Activated T-cell treated with anti-CD3 and anti-CD28 coated beads, Interleukin-2, amount 50 U/mL, for 72 hours (primary cell): ENCODE results near the gene NMD3. TPM values are rescaled to one million over a fixed set of nuclear protein-coding genes. Genes with fewer than 3 reads are reported as not detected.
"Not testable (repeated sequence)": the region's sequence is repeated elsewhere in the genome, so short reads cannot be mapped to it uniquely, and the experiment has no call there.

Source experiments
- ATAC-seq, 2 donors: fragments of 150-1000 bp; cut with Tn5 transposase; replicated peaks in 1 of 2; 2 replicates each; pipeline ENCODE4 v1.10.0; 2021; ENCODE audit warnings: moderate library complexity in 2 of 2, mild to moderate bottlenecking in 1 of 2
- DNase-seq, 2 donors: peaks; one replicate each; pipeline ENCODE4 v3.0.0; 2021 to 2022; ENCODE audit warnings: mixed read lengths in 1 of 2
- H3K27ac Mint-ChIP-seq: one replicate; pipeline ENCODE4 v1.8.0; 2022; ENCODE audit warnings: mild to moderate bottlenecking, moderate library complexity, mixed read lengths
- H3K27me3 Mint-ChIP-seq: one replicate; pipeline ENCODE4 v1.8.0; 2022; ENCODE audit warnings: low read depth, mixed read lengths
- H3K36me3 Mint-ChIP-seq, 2 donors: one replicate each; pipeline ENCODE4 v1.8.0; 2022; ENCODE audit warnings: mixed read lengths in 2 of 2, mild to moderate bottlenecking in 1 of 2; ENCODE audit not compliant: insufficient read depth in 2 of 2
- H3K4me1 Mint-ChIP-seq: one replicate; pipeline ENCODE4 v1.8.0; 2022; ENCODE audit warnings: low read depth, mixed read lengths
- H3K4me3 Mint-ChIP-seq, 2 donors: one replicate each; pipeline ENCODE4 v1.8.0; 2022; ENCODE audit warnings: mild to moderate bottlenecking in 2 of 2, mixed read lengths in 2 of 2, moderate library complexity in 2 of 2
- H3K9me3 Mint-ChIP-seq, 2 donors: one replicate each; pipeline ENCODE4 v1.8.0; 2022; ENCODE audit warnings: mixed read lengths in 2 of 2
- total RNA-seq, 2 donors: library from RNA; stranded (reverse); gene quantifications; one replicate each; pipeline ENCODE4 v1.2.3, GENCODE V29; 2022

The NMD3 gene
- total RNA-seq, 2 donors from 2014 or later: 54.5 to 55.7 TPM

GRCh38 chr3:161272524-161272923 is 51.4 kb downstream of the NMD3 start:
- no peak overlapping the region for H3K27ac Mint-ChIP-seq
- DNase-seq (no peak), ATAC-seq (no peak)
- no peak overlapping the region for H3K4me3 Mint-ChIP-seq
- H3K4me1 Mint-ChIP-seq: no peaks in the 10 kb centered on the region
- no peaks in the 10 kb centered on the region for H3K9me3 Mint-ChIP-seq
- H3K27me3 Mint-ChIP-seq: no peaks in the 10 kb centered on the region
- H3K36me3 Mint-ChIP-seq: peaks cover 4 to 6% of the 10 kb centered on the region in 2 donors

GRCh38 chr3:161273589-161274218 is 52.6 kb downstream of the NMD3 start:
- DNase-seq (peak; percentile 14 to 16), ATAC-seq (no peak)
- Mint-ChIP-seq H3K27ac (no peak overlapping the region), H3K27me3 (no peaks in the 10 kb centered on the region), H3K36me3 (peaks cover 5 to 9% of the 10 kb centered on the region in 2 donors), H3K9me3 (peaks cover 1% of the 10 kb centered on the region in 2 donors), H3K4me3 (no peak overlapping the region), H3K4me1 (no peaks in the 10 kb centered on the region)

GRCh38 chr3:161274691-161275298 is 53.7 kb downstream of the NMD3 start:
- ATAC-seq: peak; percentile 36 to 43
- H3K27ac Mint-ChIP-seq: no peak overlapping the region
- peaks cover 6 to 8% of the 10 kb centered on the region in 2 donors for H3K9me3 Mint-ChIP-seq
- no peaks in the 10 kb centered on the region for H3K4me1 Mint-ChIP-seq
- no peak overlapping the region for H3K4me3 Mint-ChIP-seq
- no peaks in the 10 kb centered on the region for H3K27me3 Mint-ChIP-seq
- peak; percentile 35 to 59 for DNase-seq
- H3K36me3 Mint-ChIP-seq: peaks cover 12 to 18% of the 10 kb centered on the region in 2 donors

- Mint-ChIP-seq H3K27me3 (no peaks in the 10 kb centered on the region), H3K4me3 (no peak overlapping the region), H3K4me1 (no peaks in the 10 kb centered on the region), H3K27ac (no peak overlapping the region), H3K36me3 (peaks cover 12 to 18% of the 10 kb centered on the region in 2 donors), H3K9me3 (peaks cover 8 to 10% of the 10 kb centered on the region in 2 donors)
- ATAC-seq (no peak), DNase-seq (no peak)
Measured at GRCh38 chr3:161275919-161276318, 54.8 kb downstream of the NMD3 start.

- H3K27ac Mint-ChIP-seq, DNase-seq, H3K4me1 Mint-ChIP-seq, H3K4me3 Mint-ChIP-seq, H3K27me3 Mint-ChIP-seq, ATAC-seq: not testable (repeated sequence)
- peaks cover 13 to 15% of the 10 kb centered on the region in 2 donors for H3K9me3 Mint-ChIP-seq
- peaks cover 9 to 13% of the 10 kb centered on the region in 2 donors for H3K36me3 Mint-ChIP-seq
Measured at GRCh38 chr3:161282387-161282786, 61.3 kb downstream of the NMD3 start.

GRCh38 chr3:161284989-161285388 is 63.9 kb downstream of the NMD3 start:
- no peak overlapping the region for H3K27ac Mint-ChIP-seq
- H3K4me3 Mint-ChIP-seq: no peak overlapping the region
- DNase-seq (no peak), ATAC-seq (no peak)
- no peaks in the 10 kb centered on the region for H3K27me3 Mint-ChIP-seq
- H3K4me1 Mint-ChIP-seq: no peaks in the 10 kb centered on the region
- H3K9me3 Mint-ChIP-seq: peaks cover 6% of the 10 kb centered on the region in 2 donors
- no peaks in the 10 kb centered on the region for H3K36me3 Mint-ChIP-seq

- DNase-seq (no peak), ATAC-seq (no peak)
- H3K27ac Mint-ChIP-seq: no peak overlapping the region
- no peaks in the 10 kb centered on the region for H3K4me1 Mint-ChIP-seq
- H3K36me3 Mint-ChIP-seq: no peaks in the 10 kb centered on the region
- H3K27me3 Mint-ChIP-seq: peaks cover 9% of the 10 kb centered on the region
- no peak overlapping the region for H3K4me3 Mint-ChIP-seq
- H3K9me3 Mint-ChIP-seq: no peaks in the 10 kb centered on the region
Measured at GRCh38 chr3:161289174-161289573, 68.1 kb downstream of the NMD3 start.

GRCh38 chr3:161291191-161291901 is 70.2 kb downstream of the NMD3 start:
- Mint-ChIP-seq H3K27me3 (peaks cover 9% of the 10 kb centered on the region), H3K27ac (no peak overlapping the region), H3K36me3 (peaks cover 0 to under 1% of the 10 kb centered on the region in 2 donors), H3K4me3 (no peak overlapping the region), H3K4me1 (no peaks in the 10 kb centered on the region), H3K9me3 (peaks cover 0 to 1% of the 10 kb centered on the region in 2 donors)
- ATAC-seq (no peak), DNase-seq (no peak)

GRCh38 chr3:161293381-161293780 is 72.3 kb downstream of the NMD3 start:
- peaks cover 9% of the 10 kb centered on the region for H3K27me3 Mint-ChIP-seq
- peaks cover 8 to 11% of the 10 kb centered on the region in 2 donors for H3K36me3 Mint-ChIP-seq
- H3K4me1 Mint-ChIP-seq: no peaks in the 10 kb centered on the region
- ATAC-seq (no peak), DNase-seq (no peak)
- no peak overlapping the region for H3K27ac Mint-ChIP-seq
- H3K4me3 Mint-ChIP-seq: no peak overlapping the region
- H3K9me3 Mint-ChIP-seq: peaks cover 4 to 12% of the 10 kb centered on the region in 2 donors

GRCh38 chr3:161295325-161295724 is 74.2 kb downstream of the NMD3 start:
- Mint-ChIP-seq H3K36me3 (peaks cover 16% of the 10 kb centered on the region in 2 donors), H3K27me3 (peaks cover 9% of the 10 kb centered on the region), H3K9me3 (peaks cover 9 to 16% of the 10 kb centered on the region in 2 donors), H3K27ac (no peak overlapping the region), H3K4me1 (no peaks in the 10 kb centered on the region), H3K4me3 (no peak overlapping the region)
- no peak for DNase-seq
- ATAC-seq: no peak

GRCh38 chr3:161296814-161297213 is 75.7 kb downstream of the NMD3 start:
- Mint-ChIP-seq H3K27ac (no peak overlapping the region), H3K9me3 (peaks cover 9 to 16% of the 10 kb centered on the region in 2 donors), H3K4me1 (no peaks in the 10 kb centered on the region)

More at GRCh38 chr3:161296814-161297213, 75.7 kb downstream of the NMD3 start:
- DNase-seq: no peak
- Mint-ChIP-seq H3K27me3 (peaks cover 12% of the 10 kb centered on the region), H3K4me3 (no peak overlapping the region), H3K36me3 (peaks cover 16% of the 10 kb centered on the region in 2 donors)
- ATAC-seq: no peak
